PC-3 (cell line): ENCODE results near the gene NCOR2.

Experiments used
- EZH2 ChIP-seq: fragments of 300-600 bp; sonication (generic); IDR thresholded peaks from one replicate; pipeline ENCODE4 v1.6.1; 2017; ENCODE audit warnings: antibody characterized with exemption, mild to moderate bottlenecking, low read length; ENCODE audit not compliant: unreplicated experiment
- EZH2phosphoT487 ChIP-seq: fragments of 300-600 bp; sonication (generic); IDR thresholded peaks from 2 replicates; pipeline ENCODE4 v1.6.1; 2018; ENCODE audit warnings: mild to moderate bottlenecking, antibody characterized with exemption, low read length, borderline replicate concordance
- TF ChIP-seq, protein P1 (sequence below): fragments of 300-600 bp; sonication (generic); conservative IDR thresholded peaks from 2 replicates; pipeline ENCODE4 v1.5.1; 2017; ENCODE audit warnings: antibody characterized with exemption, low read depth, mild to moderate bottlenecking, low read length

DNA sequence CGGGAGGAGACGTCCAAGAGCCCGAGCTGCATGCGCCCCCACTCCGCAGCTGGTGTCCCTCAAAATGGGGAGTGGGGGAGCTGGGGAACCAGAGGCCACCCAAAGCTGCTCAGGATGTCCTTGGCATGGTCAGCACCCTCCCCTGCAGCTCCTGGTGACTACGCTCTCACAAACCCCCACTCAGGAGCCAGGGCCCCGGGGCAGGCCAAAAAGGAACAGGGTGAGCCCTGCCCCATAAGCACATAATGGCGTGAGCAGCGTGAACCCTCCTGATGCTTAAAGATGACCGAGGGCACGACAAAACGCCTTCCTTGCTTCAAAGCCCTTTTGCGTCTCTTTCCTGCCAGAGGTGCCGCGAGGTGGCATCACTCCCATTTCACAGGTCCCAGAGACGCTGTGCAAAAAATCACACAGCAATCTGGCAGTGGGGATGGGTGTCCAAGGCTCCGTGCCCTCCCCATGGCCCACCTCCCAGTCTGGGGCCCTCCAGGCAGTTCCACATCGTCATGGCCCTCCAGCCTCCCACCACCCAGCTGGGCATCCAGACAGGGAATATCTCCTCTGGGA is 13.5 kb downstream of the NCOR2 start:
- TF ChIP-seq, protein P1, sequence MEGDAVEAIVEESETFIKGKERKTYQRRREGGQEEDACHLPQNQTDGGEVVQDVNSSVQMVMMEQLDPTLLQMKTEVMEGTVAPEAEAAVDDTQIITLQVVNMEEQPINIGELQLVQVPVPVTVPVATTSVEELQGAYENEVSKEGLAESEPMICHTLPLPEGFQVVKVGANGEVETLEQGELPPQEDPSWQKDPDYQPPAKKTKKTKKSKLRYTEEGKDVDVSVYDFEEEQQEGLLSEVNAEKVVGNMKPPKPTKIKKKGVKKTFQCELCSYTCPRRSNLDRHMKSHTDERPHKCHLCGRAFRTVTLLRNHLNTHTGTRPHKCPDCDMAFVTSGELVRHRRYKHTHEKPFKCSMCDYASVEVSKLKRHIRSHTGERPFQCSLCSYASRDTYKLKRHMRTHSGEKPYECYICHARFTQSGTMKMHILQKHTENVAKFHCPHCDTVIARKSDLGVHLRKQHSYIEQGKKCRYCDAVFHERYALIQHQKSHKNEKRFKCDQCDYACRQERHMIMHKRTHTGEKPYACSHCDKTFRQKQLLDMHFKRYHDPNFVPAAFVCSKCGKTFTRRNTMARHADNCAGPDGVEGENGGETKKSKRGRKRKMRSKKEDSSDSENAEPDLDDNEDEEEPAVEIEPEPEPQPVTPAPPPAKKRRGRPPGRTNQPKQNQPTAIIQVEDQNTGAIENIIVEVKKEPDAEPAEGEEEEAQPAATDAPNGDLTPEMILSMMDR: no peak
- no peak for TF ChIP-seq EZH2
- no peak for TF ChIP-seq EZH2phosphoT487
